Panc1 (cell line): ENCODE data around the gene B4GALT5. TPM values are rescaled to one million over a fixed set of nuclear protein-coding genes. Genes with fewer than 3 reads are reported as not detected.

ENCODE experiments used
- ATAC-seq: fragments of 200-7000 bp; cut with Tn5 transposase; 2 replicates; pipeline ENCODE4 v1.9.1; 2020; ENCODE audit warnings: mild to moderate bottlenecking, moderate library complexity
- BruUV-seq: library from RNA; stranded (reverse); fragments of 400-500 nt; replicated peaks from 2 replicates; lab custom pipeline; 2021; lab: Mats Ljungman, UMichigan
- CTCF ChIA-PET: fragments of 300-600 bp; sonication (Branson Sonifier 250); formaldehyde crosslinking; loops from one replicate; lab custom pipeline; 2022; ENCODE audit warnings: antibody characterized with exemption; lab: Charles Lee
- POLR2A ChIA-PET: fragments of 300-600 bp; sonication (Branson Sonifier 250); formaldehyde crosslinking; loops from one replicate; lab custom pipeline; 2022; ENCODE audit warnings: antibody characterized with exemption; lab: Charles Lee
- DNase-seq: peaks from one replicate; pipeline ENCODE4 v3.0.0-alpha.2; 2010; ENCODE audit warnings: low read depth, low spot score
- H3K27ac ChIP-seq: 2 replicates; pipeline ENCODE4 v1.5.1; 2011; ENCODE audit warnings: mild to moderate bottlenecking, low read length, inconsistent platforms
- H3K27me3 ChIP-seq: fragments of 200-500 bp; sonication (Bioruptor generic); 2 replicates; pipeline ENCODE4 v1.6.0; 2014; ENCODE audit warnings: low read length, inconsistent platforms; ENCODE audit not compliant: control insufficient read depth, insufficient read depth
- H3K36me3 ChIP-seq: fragments of 200-500 bp; sonication (Bioruptor generic); 2 replicates; pipeline ENCODE4 v1.5.1; 2014; ENCODE audit warnings: inconsistent platforms, mild to moderate bottlenecking, low read length, moderate library complexity; ENCODE audit not compliant: control insufficient read depth, insufficient read depth
- H3K4me1 ChIP-seq: 2 replicates; pipeline ENCODE4 v1.5.1; 2011; ENCODE audit warnings: inconsistent platforms, mild to moderate bottlenecking, low read length, moderate library complexity; ENCODE audit not compliant: control insufficient read depth, insufficient read depth
- H3K4me3 ChIP-seq, 2 experiments: 2 replicates each; pipeline ENCODE4 v1.5.1; 2011 to 2012; ENCODE audit warnings: low read depth in 2 of 2, low read length in 2 of 2, mild to moderate bottlenecking in 2 of 2, inconsistent platforms in 1 of 2, moderate library complexity in 1 of 2
- H3K9me3 ChIP-seq: fragments of 200-500 bp; sonication (Bioruptor generic); 2 replicates; pipeline ENCODE4 v1.5.1; 2014; ENCODE audit warnings: low read depth, mild to moderate bottlenecking, inconsistent platforms, low read length, moderate library complexity; ENCODE audit not compliant: control insufficient read depth, insufficient read depth
- CTCF ChIP-seq: fragments of 450-650 bp; IDR thresholded peaks from 2 replicates; pipeline ENCODE4 v1.5.1; 2017; ENCODE audit warnings: mild to moderate bottlenecking
- POLR2AphosphoS5 ChIP-seq: IDR thresholded peaks from 2 replicates; pipeline ENCODE4 v1.6.1; 2012; ENCODE audit warnings: mild to moderate bottlenecking, low read depth, low read length, moderate library complexity
- REST ChIP-seq, 2 experiments: IDR thresholded peaks; 2 replicates each; pipeline ENCODE4 v1.6.1; 2011 to 2012; ENCODE audit warnings: low read depth in 2 of 2, control low read depth in 1 of 2, low read length in 1 of 2, mild to moderate bottlenecking in 1 of 2, moderate library complexity in 1 of 2; ENCODE audit not compliant: insufficient read depth in 1 of 2
- SIN3A ChIP-seq: IDR thresholded peaks from 2 replicates; pipeline ENCODE4 v1.6.1; 2012; ENCODE audit warnings: low read depth, mild to moderate bottlenecking, low read length, moderate library complexity, borderline replicate concordance; ENCODE audit not compliant: insufficient read depth
- TCF7L2 ChIP-seq: IDR thresholded peaks from 2 replicates; pipeline ENCODE4 v1.6.1; 2011; ENCODE audit warnings: mild to moderate bottlenecking, low read depth, low read length, inconsistent platforms
- in situ Hi-C: cut with HindIII; loops from 2 replicates; pipeline ENCODE4 v1.10.0; 2016; ENCODE audit warnings: low sequenced_read_pairs, low pct_unique_long_range_greater_than_20kb
- intact Hi-C: fragments of 100-400 bp; cut with micrococcal nuclease; formaldehyde crosslinking; loops from one replicate; pipeline ENCODE4 v1.10.0; 2022; ENCODE audit not compliant: unreplicated experiment
- total RNA-seq: library from RNA; stranded (reverse); gene quantifications from one replicate; pipeline ENCODE4 v1.2.1, GENCODE V29; 2021; ENCODE audit not compliant: unreplicated experiment

The B4GALT5 gene
- total RNA-seq, 1 experiment from 2014 or later: 40.0 TPM

GRCh38 chr20:49591217-49591865 is 122.3 kb downstream of the B4GALT5 start:
- in situ Hi-C loops: no loop called here
- DNase-seq: no peak
- H3K27ac ChIP-seq: no peak overlapping the region

More at GRCh38 chr20:49591217-49591865, 122.3 kb downstream of the B4GALT5 start:
- no peaks in the 10 kb centered on the region for H3K27me3 ChIP-seq
- no peak for TF ChIP-seq SIN3A
- no peak for TF ChIP-seq CTCF
- no peak for TF ChIP-seq REST (IDR thresholded peaks at IDR 0.05; ENCODE audit: insufficient read depth in 1 of 2, low read depth in 2 of 2, low read length in 1 of 2)
- no peak for TF ChIP-seq TCF7L2
- TF ChIP-seq POLR2AphosphoS5: no peak
- ChIA-PET CTCF (no interaction called here), POLR2A (no interaction called here)
- H3K4me1 ChIP-seq: peaks cover 12% of the 10 kb centered on the region
- intact Hi-C loops: no loop called here
- ATAC-seq: no peak
- H3K4me3 ChIP-seq: no peak overlapping the region
- H3K9me3 ChIP-seq: no peaks in the 10 kb centered on the region
- H3K36me3 ChIP-seq: no peaks in the 10 kb centered on the region
- no TSS peak for BruUV-seq
